ENCODE results near the gene SPATS1.

DNA sequence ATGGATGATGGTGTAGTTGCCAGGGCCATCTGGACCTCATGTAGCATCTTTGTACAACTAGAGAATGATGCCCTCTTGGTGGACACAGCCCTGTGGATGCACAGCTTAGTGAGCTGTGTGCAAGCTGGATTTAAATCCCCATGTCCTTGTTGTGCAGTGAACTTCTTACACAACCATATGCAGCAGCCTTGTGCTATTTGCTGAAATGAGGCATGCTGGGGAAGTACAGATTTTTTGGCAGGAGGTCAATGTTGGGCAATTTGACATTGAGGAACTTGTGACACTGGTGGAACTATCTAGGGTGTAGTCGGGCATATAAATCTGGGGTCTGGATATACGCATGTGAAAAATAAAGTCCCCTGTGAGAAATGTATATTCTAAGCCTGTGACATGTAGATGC, 39.3 kb downstream of the SPATS1 start:
- TF ChIP-seq, protein P1, sequence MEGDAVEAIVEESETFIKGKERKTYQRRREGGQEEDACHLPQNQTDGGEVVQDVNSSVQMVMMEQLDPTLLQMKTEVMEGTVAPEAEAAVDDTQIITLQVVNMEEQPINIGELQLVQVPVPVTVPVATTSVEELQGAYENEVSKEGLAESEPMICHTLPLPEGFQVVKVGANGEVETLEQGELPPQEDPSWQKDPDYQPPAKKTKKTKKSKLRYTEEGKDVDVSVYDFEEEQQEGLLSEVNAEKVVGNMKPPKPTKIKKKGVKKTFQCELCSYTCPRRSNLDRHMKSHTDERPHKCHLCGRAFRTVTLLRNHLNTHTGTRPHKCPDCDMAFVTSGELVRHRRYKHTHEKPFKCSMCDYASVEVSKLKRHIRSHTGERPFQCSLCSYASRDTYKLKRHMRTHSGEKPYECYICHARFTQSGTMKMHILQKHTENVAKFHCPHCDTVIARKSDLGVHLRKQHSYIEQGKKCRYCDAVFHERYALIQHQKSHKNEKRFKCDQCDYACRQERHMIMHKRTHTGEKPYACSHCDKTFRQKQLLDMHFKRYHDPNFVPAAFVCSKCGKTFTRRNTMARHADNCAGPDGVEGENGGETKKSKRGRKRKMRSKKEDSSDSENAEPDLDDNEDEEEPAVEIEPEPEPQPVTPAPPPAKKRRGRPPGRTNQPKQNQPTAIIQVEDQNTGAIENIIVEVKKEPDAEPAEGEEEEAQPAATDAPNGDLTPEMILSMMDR (IDR thresholded peaks at IDR 0.05) = no peak
- TF ChIP-seq EZH2 (IDR thresholded peaks at IDR 0.05) (no peak), EZH2phosphoT487 (IDR thresholded peaks at IDR 0.05) (no peak)

Measured in neural progenitor cell (in vitro differentiated cells).